Measurements from ENCODE around the gene EHD4.

EHD4 gene

DNA sequence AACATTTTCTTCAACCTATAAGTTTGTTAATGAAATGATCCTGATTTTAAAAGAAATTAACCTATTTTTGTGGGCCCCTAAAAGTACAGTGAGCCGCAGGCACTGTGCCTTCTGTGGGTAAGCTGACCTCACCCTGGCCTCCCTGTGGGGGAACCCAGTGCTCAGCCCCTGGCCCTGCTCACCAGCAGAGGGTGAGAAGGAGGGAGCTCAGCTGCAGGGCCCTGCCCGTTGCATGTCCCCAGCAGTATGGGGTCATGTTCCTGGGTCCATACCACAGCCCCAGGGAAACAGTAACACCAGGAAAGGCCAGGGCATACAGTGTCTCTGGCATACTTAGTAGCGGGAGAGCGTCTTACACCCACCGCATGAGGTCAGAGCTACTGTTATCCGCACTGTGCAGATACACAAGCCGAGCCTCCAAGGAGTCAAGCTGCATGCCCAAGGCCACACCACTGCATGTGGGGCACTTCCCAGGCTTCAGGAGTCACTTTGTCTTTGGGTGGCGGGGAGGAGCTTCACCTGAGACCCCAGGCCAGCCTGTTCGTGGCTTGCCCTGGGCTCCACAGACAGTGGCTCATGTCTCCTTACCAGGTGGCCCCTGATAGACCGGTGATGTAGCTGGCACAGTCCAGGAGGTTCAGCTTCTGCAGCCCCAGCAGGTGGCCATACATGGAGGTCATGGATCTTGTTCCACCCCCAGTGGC lies 22.6 kb upstream of the EHD4 start:
- TF ChIP-seq, protein P1, sequence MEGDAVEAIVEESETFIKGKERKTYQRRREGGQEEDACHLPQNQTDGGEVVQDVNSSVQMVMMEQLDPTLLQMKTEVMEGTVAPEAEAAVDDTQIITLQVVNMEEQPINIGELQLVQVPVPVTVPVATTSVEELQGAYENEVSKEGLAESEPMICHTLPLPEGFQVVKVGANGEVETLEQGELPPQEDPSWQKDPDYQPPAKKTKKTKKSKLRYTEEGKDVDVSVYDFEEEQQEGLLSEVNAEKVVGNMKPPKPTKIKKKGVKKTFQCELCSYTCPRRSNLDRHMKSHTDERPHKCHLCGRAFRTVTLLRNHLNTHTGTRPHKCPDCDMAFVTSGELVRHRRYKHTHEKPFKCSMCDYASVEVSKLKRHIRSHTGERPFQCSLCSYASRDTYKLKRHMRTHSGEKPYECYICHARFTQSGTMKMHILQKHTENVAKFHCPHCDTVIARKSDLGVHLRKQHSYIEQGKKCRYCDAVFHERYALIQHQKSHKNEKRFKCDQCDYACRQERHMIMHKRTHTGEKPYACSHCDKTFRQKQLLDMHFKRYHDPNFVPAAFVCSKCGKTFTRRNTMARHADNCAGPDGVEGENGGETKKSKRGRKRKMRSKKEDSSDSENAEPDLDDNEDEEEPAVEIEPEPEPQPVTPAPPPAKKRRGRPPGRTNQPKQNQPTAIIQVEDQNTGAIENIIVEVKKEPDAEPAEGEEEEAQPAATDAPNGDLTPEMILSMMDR (conservative IDR thresholded peaks at IDR 0.05) = no peak
- no peak overlapping the region for H3K27ac ChIP-seq

- H3K27ac ChIP-seq = no peak overlapping the region
- TF ChIP-seq, protein P1 (conservative IDR thresholded peaks at IDR 0.05) = no peak
Measured at GRCh38 chr15:41994171-41994650, 21.9 kb upstream of the EHD4 start.

DNA sequence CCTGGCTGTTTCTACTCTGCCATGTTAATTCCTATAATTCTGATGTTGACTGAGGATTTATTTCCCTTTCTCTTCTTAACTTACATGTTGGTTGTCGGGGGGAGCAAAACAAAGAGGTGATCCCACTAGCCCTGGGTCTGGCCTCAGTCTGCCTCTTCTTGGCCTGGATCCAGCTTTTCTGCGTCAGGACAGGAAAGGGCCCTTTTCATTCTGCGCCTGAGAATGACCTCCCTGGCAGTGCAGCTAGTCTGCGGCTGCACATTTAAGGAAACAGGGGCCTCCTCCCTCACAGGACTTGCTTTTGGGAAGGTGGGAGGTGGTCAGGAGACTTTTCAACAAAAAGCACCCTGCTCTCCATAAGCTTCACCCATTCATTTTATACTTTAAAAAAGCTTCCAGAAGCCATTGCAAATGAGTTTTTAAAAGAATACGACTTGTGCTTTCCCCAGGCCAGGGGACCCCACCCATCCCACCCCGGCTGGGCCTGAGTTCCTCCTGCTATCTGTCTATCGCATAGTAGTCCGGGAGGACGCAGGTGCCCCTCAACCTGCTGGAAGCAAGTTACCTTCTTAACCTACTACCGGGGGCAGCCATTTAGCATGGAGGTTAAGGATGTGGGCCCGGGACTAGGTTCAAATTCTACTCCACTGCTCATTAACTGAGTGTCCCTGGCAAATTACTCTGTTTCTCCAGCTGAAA lies 21.3 kb upstream of the EHD4 start:
- TF ChIP-seq, protein P1 (conservative IDR thresholded peaks at IDR 0.05) = no peak
- H3K27ac ChIP-seq = no peak overlapping the region

- TF ChIP-seq, protein P1 (conservative IDR thresholded peaks at IDR 0.05) = no peak
- H3K27ac ChIP-seq = no peak overlapping the region
Measured at GRCh38 chr15:41992803-41993190, 20.4 kb upstream of the EHD4 start.

GRCh38 chr15:41992151-41992802 lies 19.9 kb upstream of the EHD4 start:
- TF ChIP-seq, protein P1 (conservative IDR thresholded peaks at IDR 0.05) = no peak

GRCh38 chr15:41990691-41991090 lies 18.3 kb upstream of the EHD4 start:
- TF ChIP-seq, protein P1 (conservative IDR thresholded peaks at IDR 0.05) = no peak
- H3K27ac ChIP-seq = no peak overlapping the region

More at GRCh38 chr15:41992151-41992802, 19.9 kb upstream of the EHD4 start:
- H3K27ac ChIP-seq = no peak overlapping the region

GRCh38 chr15:41990243-41990605 lies 17.9 kb upstream of the EHD4 start:
- no peak overlapping the region for H3K27ac ChIP-seq
- TF ChIP-seq, protein P1 (conservative IDR thresholded peaks at IDR 0.05) = no peak
